GM06990 (cell line): ENCODE data around the gene SIAH2.

Experiments
- DNase-seq: peaks from one replicate; pipeline ENCODE4 v3.0.0-alpha.2; 2011; ENCODE audit not compliant: insufficient read length; ENCODE audit errors: extremely low read depth
- H3K27me3 ChIP-seq: replicated peaks from 2 replicates; pipeline ENCODE4 v1.6.0; 2011; ENCODE audit warnings: low read length; ENCODE audit not compliant: control insufficient read depth, insufficient read depth
- H3K36me3 ChIP-seq: 2 replicates; pipeline ENCODE4 v1.5.1; 2011; ENCODE audit warnings: low read length; ENCODE audit not compliant: control insufficient read depth, insufficient read depth
- H3K4me3 ChIP-seq: replicated peaks from 2 replicates; pipeline ENCODE4 v1.5.1; 2011; ENCODE audit warnings: low read depth, mild to moderate bottlenecking, control low read depth, low read length
- CTCF ChIP-seq: IDR thresholded peaks from 2 replicates; pipeline ENCODE4 v1.5.1; 2011; ENCODE audit warnings: low read length, control low read depth, mild to moderate bottlenecking, inconsistent platforms; ENCODE audit not compliant: insufficient read depth, poor library complexity, severe bottlenecking

The SIAH2 gene

GRCh38 chr3:150743508-150743907, 19.5 kb downstream of the SIAH2 start:
- DNase-seq: no peak
- Histone ChIP-seq H3K27me3 (no peaks in the 10 kb centered on the region), H3K36me3 (peaks cover 4% of the 10 kb centered on the region), H3K4me3 (no peak overlapping the region)
- TF ChIP-seq CTCF: no peak

- Histone ChIP-seq H3K36me3 (peaks cover 4% of the 10 kb centered on the region), H3K27me3 (no peaks in the 10 kb centered on the region), H3K4me3 (no peak overlapping the region)
- no peak for TF ChIP-seq CTCF
- no peak for DNase-seq
Measured at GRCh38 chr3:150742679-150743078, 20.3 kb downstream of the SIAH2 start.

GRCh38 chr3:150742141-150742523, 20.8 kb downstream of the SIAH2 start:
- H3K4me3 ChIP-seq: no peak overlapping the region
- no peaks in the 10 kb centered on the region for H3K27me3 ChIP-seq
- no peak for TF ChIP-seq CTCF
- peaks cover 4% of the 10 kb centered on the region for H3K36me3 ChIP-seq
- no peak for DNase-seq

GRCh38 chr3:150741497-150742140, 21.4 kb downstream of the SIAH2 start:
- Histone ChIP-seq H3K36me3 (peaks cover 4% of the 10 kb centered on the region), H3K4me3 (no peak overlapping the region), H3K27me3 (no peaks in the 10 kb centered on the region)
- DNase-seq: no peak
- no peak for TF ChIP-seq CTCF

- no peaks in the 10 kb centered on the region for H3K27me3 ChIP-seq
- peaks cover 4% of the 10 kb centered on the region for H3K36me3 ChIP-seq
- H3K4me3 ChIP-seq: no peak overlapping the region
- no peak for TF ChIP-seq CTCF
- no peak for DNase-seq
Measured at GRCh38 chr3:150740733-150741496, 22.1 kb downstream of the SIAH2 start.
